GM23338 (cell line): ENCODE results near the gene MRPL1.

Experiments used
- CREB1 ChIP-seq: fragments of 250-450 bp; sonication (Bioruptor Pico); IDR thresholded peaks from 2 replicates; pipeline ENCODE4 v1.5.0; 2020; ENCODE audit warnings: low read depth, mild to moderate bottlenecking, moderate library complexity
- CTCF ChIP-seq, 2 experiments: fragments of 200-600 bp in 1 of 2; sonication (generic) in 1 of 2; conservative IDR thresholded peaks; 2 replicates each; pipeline versions ENCODE4 v1.5.1 to v1.6.1; 2016 to 2017; ENCODE audit warnings: antibody characterized with exemption in 2 of 2, low read depth in 2 of 2, mild to moderate bottlenecking in 2 of 2, moderate library complexity in 1 of 2

GRCh38 chr4:77905651-77906263 is 43.1 kb downstream of the MRPL1 start:
- TF ChIP-seq CREB1 (CRISPR knock-in tag) (no peak), CTCF (conservative IDR thresholded peaks at IDR 0.05; ENCODE audit: low read depth in 2 of 2) (no peak)
